IPS-18c (cell line): Measurements from ENCODE around the gene ATP23.

Experiments used
- H3K4me3 ChIP-seq: 2 replicates; pipeline ENCODE4 v1.7.0; 2013; ENCODE audit warnings: low read depth, mild to moderate bottlenecking, low read length, moderate library complexity; ENCODE audit not compliant: insufficient read depth
- H3K9me3 ChIP-seq: one replicate; pipeline ENCODE4 v1.6.1; 2013; ENCODE audit warnings: mild to moderate bottlenecking, low read length, moderate library complexity; ENCODE audit not compliant: control insufficient read depth, insufficient read depth

Gene ATP23, protein sequence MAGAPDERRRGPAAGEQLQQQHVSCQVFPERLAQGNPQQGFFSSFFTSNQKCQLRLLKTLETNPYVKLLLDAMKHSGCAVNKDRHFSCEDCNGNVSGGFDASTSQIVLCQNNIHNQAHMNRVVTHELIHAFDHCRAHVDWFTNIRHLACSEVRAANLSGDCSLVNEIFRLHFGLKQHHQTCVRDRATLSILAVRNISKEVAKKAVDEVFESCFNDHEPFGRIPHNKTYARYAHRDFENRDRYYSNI

DNA sequence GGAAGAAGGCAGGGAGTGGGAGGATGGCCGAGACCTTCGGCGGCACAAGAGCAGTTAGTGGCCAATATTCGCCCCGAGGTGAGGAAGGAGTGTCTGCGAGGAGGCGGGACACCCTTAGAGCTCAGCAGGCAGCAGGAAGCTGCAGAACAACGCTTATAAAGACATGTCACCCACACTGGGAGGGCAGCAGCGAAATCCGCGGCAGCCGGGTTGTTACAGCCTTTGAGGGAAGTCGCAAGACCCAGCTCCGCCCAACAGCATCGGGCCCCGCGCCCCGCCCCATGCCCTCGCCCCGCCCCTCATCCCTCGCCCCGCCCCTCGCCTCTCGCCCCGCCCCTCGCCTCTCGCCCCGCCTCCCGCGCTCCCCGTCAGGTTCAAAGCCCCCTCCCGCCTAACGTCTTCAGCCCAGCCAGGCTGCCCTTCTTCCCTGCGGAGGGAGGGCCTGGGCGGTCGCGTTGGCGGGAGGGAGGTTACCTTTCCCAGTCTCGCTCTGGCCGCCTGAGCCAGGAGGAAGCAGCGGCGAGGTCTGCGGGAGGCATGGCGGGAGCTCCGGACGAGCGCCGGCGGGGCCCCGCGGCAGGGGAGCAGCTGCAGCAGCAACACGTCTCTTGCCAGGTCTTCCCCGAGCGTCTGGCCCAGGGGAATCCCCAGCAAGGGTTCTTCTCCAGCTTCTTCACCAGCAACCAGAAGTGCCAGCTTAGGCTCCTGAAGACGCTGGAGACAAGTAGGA is at the start of gene ATP23:
Gene ATP23, plus strand, starts transcription at position 403 of the 730 bp plus-strand sequence. Its CDS starts 135 bp downstream, at position 538.
- Histone ChIP-seq H3K4me3 (peak within 1 kb of the TSS; percentile 64), H3K9me3 (no peaks in the 10 kb centered on the region)

GRCh38 chr12:57892232-57892972 is 49.0 kb upstream of the ATP23 start:
- no peak overlapping the region for H3K4me3 ChIP-seq
- H3K9me3 ChIP-seq, result no peaks in the 10 kb centered on the region

DNA sequence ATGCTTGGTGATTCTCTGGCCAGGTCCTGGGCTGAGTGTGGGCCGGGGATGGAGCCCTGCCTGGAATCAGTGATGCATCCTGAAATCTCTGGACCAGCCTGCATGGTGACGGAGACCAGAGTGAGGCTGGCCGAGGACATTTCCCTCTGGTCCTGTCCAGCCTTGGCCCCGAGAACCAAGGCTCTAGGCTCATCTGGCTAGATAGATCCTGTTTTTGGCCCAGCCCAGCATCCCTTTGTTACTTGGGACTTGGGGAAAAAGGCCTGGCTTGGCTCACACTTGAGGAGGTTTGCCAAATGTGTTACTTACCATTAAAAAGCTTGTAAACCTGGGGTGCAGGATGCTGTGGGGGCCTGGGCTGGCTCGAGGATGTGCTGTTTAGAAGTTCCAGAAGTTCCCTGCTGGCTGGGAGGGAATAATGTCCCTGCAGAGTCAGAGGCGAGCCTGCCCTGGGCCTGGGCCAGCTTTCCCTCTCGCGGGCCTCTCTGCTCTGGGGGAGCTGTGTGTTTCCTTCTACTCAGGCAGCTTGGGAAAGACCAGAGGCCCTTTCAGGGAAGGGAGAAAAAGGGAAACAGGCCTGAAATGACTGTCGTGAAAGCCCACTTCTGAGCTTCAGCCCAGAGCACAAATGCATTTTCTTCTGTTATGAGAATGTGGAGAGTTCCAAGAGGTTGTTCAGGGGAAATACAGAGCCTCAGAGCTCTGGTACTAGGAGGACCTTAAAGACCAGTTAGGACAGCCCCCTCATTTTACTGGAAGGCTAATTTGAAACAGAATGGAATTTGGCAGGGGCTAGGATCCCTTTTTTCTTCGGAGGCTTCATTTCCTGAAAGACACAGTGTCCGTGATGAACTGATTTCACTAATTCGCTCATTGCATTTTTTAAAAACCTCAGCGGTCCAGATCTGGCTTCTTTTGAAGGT is 47.7 kb upstream of the ATP23 start:
- peak overlapping the region; percentile 10; the same call in 1 of the 2 replicates for H3K4me3 ChIP-seq
- H3K9me3 ChIP-seq, result no peaks in the 10 kb centered on the region

DNA sequence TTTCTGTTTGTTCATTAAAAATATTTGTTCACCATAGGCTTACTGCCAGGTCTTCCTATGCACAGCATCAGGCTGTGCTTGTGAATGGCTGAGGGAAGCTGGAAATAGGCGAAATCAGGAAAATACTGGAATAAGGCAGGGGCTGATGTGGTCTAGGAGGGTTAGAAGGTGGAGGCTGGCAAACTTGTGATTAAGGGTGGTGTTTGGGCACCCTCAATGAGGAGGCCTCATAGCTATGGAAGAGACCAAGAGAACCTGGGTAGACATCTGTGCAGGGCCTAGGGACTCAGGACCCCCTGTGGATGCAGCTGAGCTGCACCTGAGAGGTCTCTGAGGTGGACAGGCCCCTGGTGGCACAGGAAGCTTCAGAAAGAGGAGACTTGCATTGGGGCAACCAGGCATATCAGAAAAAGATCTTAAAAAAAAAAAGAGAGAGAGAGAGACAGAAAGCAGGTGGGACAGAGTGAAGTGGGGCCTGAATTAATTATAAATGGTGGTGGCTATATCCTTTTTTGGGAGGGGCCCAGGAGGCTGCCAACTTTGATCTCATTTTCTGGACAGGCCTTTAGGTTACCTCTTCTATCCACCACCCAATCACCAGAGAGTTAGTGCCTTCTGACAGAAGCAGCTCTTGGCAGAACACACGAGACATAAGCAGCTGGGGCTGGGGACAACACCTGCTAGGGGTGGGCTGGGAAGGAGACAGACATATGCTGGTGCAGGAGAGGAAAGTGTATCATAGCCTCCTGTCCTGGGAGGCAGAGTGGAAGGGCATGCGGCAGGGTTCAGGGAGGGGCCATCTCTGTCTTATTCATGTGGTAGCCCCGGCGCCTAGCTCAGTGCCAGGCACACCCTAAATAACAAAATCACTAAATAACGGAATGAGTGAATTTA is 46.7 kb upstream of the ATP23 start:
- Histone ChIP-seq H3K4me3 (no peak overlapping the region), H3K9me3 (no peaks in the 10 kb centered on the region)

DNA sequence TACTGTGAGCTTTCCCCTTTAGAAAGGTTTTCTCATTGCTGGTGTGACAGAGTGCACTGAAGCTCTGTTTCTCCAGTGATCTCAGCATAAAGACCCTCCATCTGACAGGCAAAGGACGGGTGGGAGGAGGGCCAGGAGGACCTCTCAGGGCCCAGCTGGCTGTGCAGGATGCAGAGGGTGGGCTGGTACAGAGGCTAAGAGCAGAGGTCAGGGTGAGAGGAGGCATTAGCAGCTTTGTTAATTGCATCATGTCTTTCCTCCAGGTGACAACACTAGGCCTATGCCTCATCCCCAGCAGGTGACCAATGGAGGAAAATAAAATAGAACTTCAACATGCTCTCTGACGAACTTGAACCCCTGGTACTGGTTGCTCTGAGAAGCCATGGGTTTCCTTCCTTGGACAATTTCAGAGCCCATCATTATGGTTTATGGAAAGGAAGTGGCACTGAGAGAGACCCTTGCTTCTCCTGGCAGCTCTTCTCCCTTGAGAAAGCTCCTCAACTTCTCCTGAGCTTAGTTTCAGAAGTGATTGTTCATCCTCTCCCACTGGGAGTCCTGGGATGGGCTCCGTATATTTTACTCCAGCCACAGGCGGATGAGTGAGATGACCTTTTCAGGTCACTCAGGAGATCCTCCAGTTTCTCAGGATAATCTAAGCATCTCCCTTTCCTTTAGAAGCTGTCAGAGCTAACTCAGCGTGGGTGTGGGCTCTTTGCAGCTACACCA is 45.8 kb upstream of the ATP23 start:
- no peak overlapping the region for H3K4me3 ChIP-seq

GRCh38 chr12:57896115-57896433 is 45.3 kb upstream of the ATP23 start:
- Histone ChIP-seq H3K4me3 (peak overlapping the region; percentile 50), H3K9me3 (no peaks in the 10 kb centered on the region)

More for the DNA sequence above, 45.8 kb upstream of the ATP23 start:
- no peaks in the 10 kb centered on the region for H3K9me3 ChIP-seq

DNA sequence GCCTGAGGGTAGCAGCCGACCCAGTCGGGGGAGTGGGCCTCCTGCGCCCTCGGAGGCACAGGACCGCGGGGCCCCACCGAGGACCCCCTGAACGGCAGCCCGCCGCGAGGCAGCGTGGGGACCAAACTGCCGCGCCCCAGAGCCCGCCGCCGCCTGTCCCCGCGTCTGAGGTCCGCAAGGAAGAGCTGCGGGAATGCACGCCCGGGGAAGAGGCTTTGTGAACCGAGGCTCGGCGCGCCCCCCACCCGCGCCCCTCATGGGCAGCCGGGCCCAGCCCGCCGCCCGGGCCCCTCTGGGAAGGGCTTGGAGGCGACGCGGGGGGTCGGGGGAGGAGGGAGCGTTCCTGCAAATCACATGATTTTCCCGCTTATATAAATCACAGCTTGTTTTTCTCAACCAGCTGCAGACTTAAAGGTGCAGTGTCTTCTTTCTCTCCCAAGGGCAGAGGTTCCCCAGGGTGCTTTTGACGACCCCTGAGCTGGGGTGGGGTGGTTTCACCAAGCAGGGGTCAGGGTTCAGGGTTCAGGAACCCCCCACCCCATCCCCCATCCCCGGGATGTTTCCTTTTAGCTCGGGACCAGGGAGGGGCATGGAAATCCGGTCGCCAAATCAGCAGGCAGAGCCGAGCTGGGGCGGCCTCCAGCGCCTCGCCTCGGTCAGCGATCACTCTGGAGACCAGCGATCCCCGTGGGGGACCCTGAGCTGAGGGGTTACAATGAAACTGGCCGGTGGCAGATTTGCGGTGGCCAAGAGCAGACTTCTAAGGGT is 44.7 kb upstream of the ATP23 start:
- Histone ChIP-seq H3K9me3 (no peaks in the 10 kb centered on the region), H3K4me3 (peak overlapping the region; percentile 50)

DNA sequence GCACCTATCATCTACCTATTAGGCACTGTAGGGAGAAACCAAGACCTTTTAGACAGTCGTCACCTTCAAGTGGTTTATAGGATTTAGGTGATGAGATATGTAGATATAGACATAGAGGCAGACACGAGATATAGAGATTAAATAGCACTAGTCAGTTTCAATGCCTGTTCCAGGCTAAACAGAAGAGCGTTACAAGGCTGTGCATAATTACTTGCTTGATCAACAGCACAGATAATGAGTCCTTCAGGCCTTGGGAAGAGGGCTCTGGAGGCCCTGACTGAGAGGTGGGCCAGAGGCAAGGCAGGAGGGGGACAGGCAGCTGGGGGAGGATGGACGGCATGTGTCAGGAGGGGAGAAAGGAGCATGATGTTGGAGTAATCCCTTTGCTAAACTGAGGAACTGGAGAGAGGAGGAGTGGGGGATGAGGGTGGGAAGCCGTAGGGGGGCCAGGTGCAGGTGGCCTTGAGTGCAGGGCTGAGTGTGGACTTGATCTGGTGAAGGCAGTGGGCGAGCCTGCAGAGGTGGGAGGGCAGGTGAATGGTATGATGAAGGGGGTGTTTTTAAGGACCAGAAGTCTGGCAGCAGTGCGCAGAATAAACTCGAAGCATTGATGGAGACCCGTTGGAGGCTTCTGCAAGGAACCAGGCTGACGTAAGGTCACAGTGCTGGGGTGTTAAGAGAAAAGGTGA is 43.9 kb upstream of the ATP23 start:
- H3K4me3 ChIP-seq, result peak overlapping the region; percentile 50; the same call in 1 of the 2 replicates

DNA sequence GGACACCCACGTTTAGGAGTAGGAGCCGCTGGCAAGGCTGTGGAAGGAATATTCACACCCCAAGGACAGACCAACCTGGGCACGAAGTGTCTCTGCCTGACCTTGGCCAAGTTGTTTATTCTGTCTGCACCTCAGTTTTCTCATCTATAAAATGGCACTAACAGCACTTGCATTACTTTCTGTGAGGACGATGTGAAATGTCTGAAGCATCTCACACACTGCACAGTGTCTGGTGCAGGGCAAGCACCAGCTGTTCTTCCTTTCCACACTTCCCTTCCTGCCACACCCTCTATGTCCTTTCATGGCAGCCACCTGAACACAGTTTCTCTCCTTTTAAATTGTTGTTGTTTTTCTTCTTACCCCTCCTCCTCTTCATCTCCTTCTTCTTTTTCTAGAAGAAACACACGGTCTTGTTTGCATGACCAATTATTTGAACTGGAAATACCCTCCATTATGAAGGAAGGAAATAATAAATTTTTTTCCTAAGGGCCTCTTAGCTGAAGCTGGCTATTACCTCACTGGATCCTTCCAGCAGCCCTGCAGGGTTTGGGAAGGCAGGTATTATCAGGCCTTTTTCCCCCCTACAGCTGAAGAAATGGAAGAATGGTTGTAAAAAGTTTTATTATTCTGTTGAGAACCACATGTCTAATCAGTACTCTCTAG is 42.9 kb upstream of the ATP23 start:
- Histone ChIP-seq H3K9me3 (no peaks in the 10 kb centered on the region), H3K4me3 (no peak overlapping the region)

More for the DNA sequence above, 43.9 kb upstream of the ATP23 start:
- H3K9me3 ChIP-seq, result no peaks in the 10 kb centered on the region

- H3K4me3 ChIP-seq, result no peak overlapping the region
- H3K9me3 ChIP-seq, result no peaks in the 10 kb centered on the region
These were observed 42.2 kb upstream of the ATP23 start for GRCh38 chr12:57899010-57899662.

- Histone ChIP-seq H3K9me3 (no peaks in the 10 kb centered on the region), H3K4me3 (no peak overlapping the region)
These were observed 38.8 kb upstream of the ATP23 start for GRCh38 chr12:57902478-57902969.

GRCh38 chr12:57904426-57904825 is 36.9 kb upstream of the ATP23 start:
- Histone ChIP-seq H3K4me3 (no peak overlapping the region), H3K9me3 (no peaks in the 10 kb centered on the region)
